Endodermal cell (in vitro differentiated cells): ENCODE results near the gene PIERCE2. TPM values are rescaled to one million over a fixed set of nuclear protein-coding genes. Genes with fewer than 3 reads are reported as not detected.

Source experiments
- DNase-seq: peaks from one replicate; pipeline ENCODE4 v3.0.0-alpha.2; 2017
- H3K27ac ChIP-seq: 2 replicates; pipeline ENCODE4 v1.5.1; 2013; ENCODE audit warnings: mild to moderate bottlenecking, low read depth, low read length, moderate library complexity
- H3K27me3 ChIP-seq: 2 replicates; pipeline ENCODE4 v1.6.1; 2013; ENCODE audit warnings: mild to moderate bottlenecking, low read length, moderate library complexity; ENCODE audit not compliant: insufficient read depth, control insufficient read depth, poor library complexity, severe bottlenecking
- H3K36me3 ChIP-seq: 2 replicates; pipeline ENCODE4 v1.7.0; 2013; ENCODE audit warnings: mild to moderate bottlenecking, low read length, moderate library complexity; ENCODE audit not compliant: control insufficient read depth, insufficient read depth
- H3K4me1 ChIP-seq: one replicate; pipeline ENCODE4 v1.7.0; 2013; ENCODE audit warnings: low read length; ENCODE audit not compliant: control insufficient read depth, insufficient read depth
- H3K4me3 ChIP-seq: 2 replicates; pipeline ENCODE4 v1.5.1; 2013; ENCODE audit warnings: mild to moderate bottlenecking, low read length, moderate library complexity
- H3K9ac ChIP-seq: 2 replicates; pipeline ENCODE4 v1.6.1; 2013; ENCODE audit warnings: mild to moderate bottlenecking, low read length, moderate library complexity; ENCODE audit not compliant: poor library complexity, severe bottlenecking; ENCODE audit errors: extremely low read depth
- H3K9me3 ChIP-seq: 2 replicates; pipeline ENCODE4 v1.6.1; 2013; ENCODE audit warnings: mild to moderate bottlenecking, low read length, moderate library complexity; ENCODE audit not compliant: control insufficient read depth
- H3K27ac Mint-ChIP-seq: 2 replicates; pipeline ENCODE4 v1.8.0; 2020; ENCODE audit warnings: mixed read lengths
- H3K27me3 Mint-ChIP-seq: 2 replicates; pipeline ENCODE4 v1.8.0; 2021; ENCODE audit warnings: mild to moderate bottlenecking, mixed read lengths; ENCODE audit not compliant: insufficient read depth
- H3K36me3 Mint-ChIP-seq: 2 replicates; pipeline ENCODE4 v1.8.0; 2020; ENCODE audit warnings: low read depth, mixed read lengths
- H3K4me1 Mint-ChIP-seq: 2 replicates; pipeline ENCODE4 v1.8.0; 2020; ENCODE audit warnings: mixed read lengths
- H3K4me3 Mint-ChIP-seq: 2 replicates; pipeline ENCODE4 v1.8.0; 2020; ENCODE audit warnings: mild to moderate bottlenecking, moderate library complexity, mixed read lengths
- H3K9me3 Mint-ChIP-seq: 2 replicates; pipeline ENCODE4 v1.8.0; 2020; ENCODE audit warnings: mild to moderate bottlenecking, mixed read lengths
- WGBS, 2 experiments: methylation state at CpG; one replicate each; pipeline versions ENCODE4 v1.1.5 to v1.1.7; 2013; ENCODE audit warnings: missing lambda C conversion rate in 2 of 2, mixed read lengths in 1 of 2; ENCODE audit not compliant: insufficient coverage in 1 of 2, insufficient read length in 1 of 2; 5-methylcytosine and 5-hydroxymethylcytosine counted together
- total RNA-seq, 2 donors: library from RNA; stranded (reverse); fragmentation: NEBNext Ultra II Directional in 1 of 2; extraction: Animal tissue kit (Norgen Biotek cat#: 25700) in 1 of 2; gene quantifications; 2 replicates in 1 of 2; 3 replicates in 1 of 2; pipeline ENCODE4 v1.2.1, GENCODE V29; 2021
- TF ChIP-seq, protein P1 (sequence below): fragments of 200-600 bp; sonication (generic); conservative IDR thresholded peaks from 2 replicates; pipeline ENCODE4 v1.5.0; 2021; ENCODE audit warnings: antibody characterized with exemption, mild to moderate bottlenecking

The PIERCE2 gene
- total RNA-seq, 2 donors from 2014 or later: 3.2 to 3.6 TPM

GRCh38 chr15:55362641-55363040 is 45.7 kb upstream of the PIERCE2 start:
- H3K4me1 ChIP-seq: no peaks in the 10 kb centered on the region
- H3K9me3 Mint-ChIP-seq: no peaks in the 10 kb centered on the region
- H3K36me3 ChIP-seq: no peaks in the 10 kb centered on the region
- H3K27me3 ChIP-seq: no peaks in the 10 kb centered on the region
- no peak overlapping the region for H3K4me3 Mint-ChIP-seq
- H3K36me3 Mint-ChIP-seq: peaks cover 5% of the 10 kb centered on the region
- TF ChIP-seq, protein P1, sequence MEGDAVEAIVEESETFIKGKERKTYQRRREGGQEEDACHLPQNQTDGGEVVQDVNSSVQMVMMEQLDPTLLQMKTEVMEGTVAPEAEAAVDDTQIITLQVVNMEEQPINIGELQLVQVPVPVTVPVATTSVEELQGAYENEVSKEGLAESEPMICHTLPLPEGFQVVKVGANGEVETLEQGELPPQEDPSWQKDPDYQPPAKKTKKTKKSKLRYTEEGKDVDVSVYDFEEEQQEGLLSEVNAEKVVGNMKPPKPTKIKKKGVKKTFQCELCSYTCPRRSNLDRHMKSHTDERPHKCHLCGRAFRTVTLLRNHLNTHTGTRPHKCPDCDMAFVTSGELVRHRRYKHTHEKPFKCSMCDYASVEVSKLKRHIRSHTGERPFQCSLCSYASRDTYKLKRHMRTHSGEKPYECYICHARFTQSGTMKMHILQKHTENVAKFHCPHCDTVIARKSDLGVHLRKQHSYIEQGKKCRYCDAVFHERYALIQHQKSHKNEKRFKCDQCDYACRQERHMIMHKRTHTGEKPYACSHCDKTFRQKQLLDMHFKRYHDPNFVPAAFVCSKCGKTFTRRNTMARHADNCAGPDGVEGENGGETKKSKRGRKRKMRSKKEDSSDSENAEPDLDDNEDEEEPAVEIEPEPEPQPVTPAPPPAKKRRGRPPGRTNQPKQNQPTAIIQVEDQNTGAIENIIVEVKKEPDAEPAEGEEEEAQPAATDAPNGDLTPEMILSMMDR: no peak
- H3K4me3 ChIP-seq: no peak overlapping the region
- peaks cover 7% of the 10 kb centered on the region for H3K4me1 Mint-ChIP-seq
- no peak overlapping the region for H3K9ac ChIP-seq
- DNase-seq: no peak
- H3K27me3 Mint-ChIP-seq: no peaks in the 10 kb centered on the region
- no peak overlapping the region for H3K27ac Mint-ChIP-seq
- no peaks in the 10 kb centered on the region for H3K9me3 ChIP-seq
- H3K27ac ChIP-seq: no peak overlapping the region
- 94 to 97% methylated on average over 2 of the region's 2 CpGs for WGBS, 2 experiments

DNA sequence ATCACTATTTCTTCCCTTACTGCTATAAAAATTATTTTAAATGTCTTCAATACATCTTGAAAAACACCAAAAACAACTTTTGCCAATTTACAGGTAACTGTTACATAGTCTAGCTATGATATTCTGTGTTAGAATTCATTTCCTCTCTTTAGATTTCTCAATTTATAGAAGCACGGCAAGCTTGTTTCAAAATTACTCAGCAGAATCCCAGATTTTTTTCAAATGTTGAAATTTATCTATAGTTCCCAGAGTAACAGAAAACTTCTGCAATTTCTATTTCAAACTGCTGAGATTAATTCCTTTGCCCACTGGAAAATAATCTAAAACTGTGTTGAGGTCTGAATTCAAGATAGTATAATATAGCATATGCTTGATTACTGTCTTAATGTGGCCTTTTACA is 41.3 kb upstream of the PIERCE2 start:
- Histone ChIP-seq H3K9ac (no peak overlapping the region), H3K27me3 (no peaks in the 10 kb centered on the region), H3K4me3 (no peak overlapping the region), H3K36me3 (no peaks in the 10 kb centered on the region), H3K27ac (no peak overlapping the region), H3K4me1 (no peaks in the 10 kb centered on the region), H3K9me3 (no peaks in the 10 kb centered on the region)
- Mint-ChIP-seq H3K4me3 (no peak overlapping the region), H3K4me1 (no peaks in the 10 kb centered on the region), H3K27me3 (no peaks in the 10 kb centered on the region), H3K9me3 (no peaks in the 10 kb centered on the region), H3K27ac (no peak overlapping the region), H3K36me3 (peaks cover 28% of the 10 kb centered on the region)
- no peak for DNase-seq
- TF ChIP-seq, protein P1: no peak
- WGBS, 2 experiments: 100% methylated on average over 1 of the region's 1 CpG; no CpG with 5 or more reads in 1 of the 2 experiments

GRCh38 chr15:55372701-55373440 is 35.4 kb upstream of the PIERCE2 start:
- TF ChIP-seq, protein P1: no peak
- Histone ChIP-seq H3K27me3 (no peaks in the 10 kb centered on the region), H3K4me3 (no peak overlapping the region), H3K9ac (no peak overlapping the region), H3K4me1 (no peaks in the 10 kb centered on the region), H3K27ac (no peak overlapping the region), H3K9me3 (no peaks in the 10 kb centered on the region), H3K36me3 (peaks cover 4% of the 10 kb centered on the region)
- no peaks in the 10 kb centered on the region for H3K9me3 Mint-ChIP-seq
- peaks cover 41% of the 10 kb centered on the region for H3K36me3 Mint-ChIP-seq
- WGBS, 2 experiments: 94% methylated on average over 3 of the region's 3 CpGs; no CpG with 5 or more reads in 1 of the 2 experiments
- H3K4me3 Mint-ChIP-seq: no peak overlapping the region
- no peak overlapping the region for H3K27ac Mint-ChIP-seq
- no peaks in the 10 kb centered on the region for H3K27me3 Mint-ChIP-seq
- H3K4me1 Mint-ChIP-seq: peaks cover 2% of the 10 kb centered on the region
- no peak for DNase-seq
